Glutamatergic neuron (in vitro differentiated cells): ENCODE data around the gene HCAR1. TPM values are rescaled to one million over a fixed set of nuclear protein-coding genes. Genes with fewer than 3 reads are reported as not detected.
A peak's percentile ranks its signal among the peaks of the same experiment; 100 is the strongest.

Experiments used
- DNase-seq: peaks from one replicate; pipeline ENCODE4 v3.0.0; 2022
- H3K27ac Mint-ChIP-seq: one replicate; pipeline ENCODE4 v1.8.0; 2020; ENCODE audit warnings: mild to moderate bottlenecking, mixed read lengths, inconsistent platforms; ENCODE audit not compliant: unreplicated experiment
- H3K27me3 Mint-ChIP-seq: one replicate; pipeline ENCODE4 v1.8.0; 2020; ENCODE audit warnings: mild to moderate bottlenecking, moderate library complexity, mixed read lengths, inconsistent platforms; ENCODE audit not compliant: unreplicated experiment
- H3K36me3 Mint-ChIP-seq: one replicate; pipeline ENCODE4 v1.8.0; 2020; ENCODE audit warnings: mild to moderate bottlenecking, mixed read lengths, inconsistent platforms; ENCODE audit not compliant: unreplicated experiment
- H3K4me1 Mint-ChIP-seq: one replicate; pipeline ENCODE4 v1.8.0; 2020; ENCODE audit warnings: mild to moderate bottlenecking, low read depth, mixed read lengths, inconsistent platforms; ENCODE audit not compliant: unreplicated experiment
- H3K4me3 Mint-ChIP-seq: one replicate; pipeline ENCODE4 v1.8.0; 2020; ENCODE audit warnings: mild to moderate bottlenecking, mixed read lengths, inconsistent platforms; ENCODE audit not compliant: unreplicated experiment
- H3K9me3 Mint-ChIP-seq: one replicate; pipeline ENCODE4 v1.8.0; 2020; ENCODE audit warnings: mild to moderate bottlenecking, moderate library complexity, mixed read lengths, inconsistent platforms; ENCODE audit not compliant: unreplicated experiment
- CTCF ChIP-seq: fragments of 200-600 bp; sonication (generic); IDR thresholded peaks from one replicate; pipeline ENCODE4 v1.5.0; 2021; ENCODE audit not compliant: partially characterized antibody, unreplicated experiment
- long read RNA-seq: library from polyadenylated mRNA; unstranded; transcript quantifications from one replicate; pipeline ENCODE4 v2.0.0, GENCODE V29; 2020; ENCODE audit not compliant: unreplicated experiment
- total RNA-seq: library from RNA; stranded (reverse); fragmentation: NEBNext Ultra II Directional; extraction: Animal tissue kit (Norgen Biotek cat#: 25700); gene quantifications from one replicate; pipeline ENCODE4 v1.2.1, GENCODE V29; 2021; ENCODE audit not compliant: unreplicated experiment

The HCAR1 gene
- not detected for total RNA-seq
- long read RNA-seq = 0 reads

- Mint-ChIP-seq H3K9me3 (no peaks in the 10 kb centered on the region), H3K27ac (no peak within 1 kb of the TSS), H3K4me1 (no peaks in the 10 kb centered on the region), H3K36me3 (no peaks in the 10 kb centered on the region), H3K27me3 (no peaks in the 10 kb centered on the region), H3K4me3 (no peak within 1 kb of the TSS)
- no peak for DNase-seq
- no peak for TF ChIP-seq CTCF
Measured at GRCh38 chr12:122730215-122731014, at the start of gene HCAR1. Gene HCAR1 (minus strand): TSS chr12:122730844. CDS start chr12:122730339, 505 bp downstream.

GRCh38 chr12:122757568-122757967 is 26.9 kb upstream of the HCAR1 start:
- no peak overlapping the region for H3K27ac Mint-ChIP-seq
- H3K27me3 Mint-ChIP-seq = peaks cover 3% of the 10 kb centered on the region
- H3K4me1 Mint-ChIP-seq = peaks cover 7% of the 10 kb centered on the region
- H3K4me3 Mint-ChIP-seq = no peak overlapping the region
- peaks cover 4% of the 10 kb centered on the region for H3K9me3 Mint-ChIP-seq
- TF ChIP-seq CTCF = no peak
- DNase-seq = no peak
- no peaks in the 10 kb centered on the region for H3K36me3 Mint-ChIP-seq

- peaks cover 6% of the 10 kb centered on the region for H3K27me3 Mint-ChIP-seq
- H3K4me1 Mint-ChIP-seq = peaks cover 11% of the 10 kb centered on the region
- peaks cover 4% of the 10 kb centered on the region for H3K9me3 Mint-ChIP-seq
- no peak overlapping the region for H3K27ac Mint-ChIP-seq
- DNase-seq = no peak
- TF ChIP-seq CTCF = no peak
- no peak overlapping the region for H3K4me3 Mint-ChIP-seq
- no peaks in the 10 kb centered on the region for H3K36me3 Mint-ChIP-seq
Measured at GRCh38 chr12:122754790-122755189, 24.1 kb upstream of the HCAR1 start.

GRCh38 chr12:122753319-122753650 is 22.6 kb upstream of the HCAR1 start:
- DNase-seq = no peak
- no peak for TF ChIP-seq CTCF
- Mint-ChIP-seq H3K27me3 (peaks cover 6% of the 10 kb centered on the region), H3K4me1 (peaks cover 11% of the 10 kb centered on the region), H3K27ac (peak overlapping the region; percentile 89), H3K4me3 (peak overlapping the region; percentile 88), H3K36me3 (no peaks in the 10 kb centered on the region), H3K9me3 (peaks cover 4% of the 10 kb centered on the region)
